HG02588 (cell line): Measurements from ENCODE around the gene MASP2.
"Not testable (repeated sequence)": the region's sequence is repeated elsewhere in the genome, so short reads cannot be mapped to it uniquely, and the experiment has no call there.

ENCODE experiments used
- ATAC-seq: cut with Tn5 transposase; IDR thresholded peaks from one replicate; pipeline ENCODE4 v1.9.1; 2021; ENCODE audit warnings: mild to moderate bottlenecking, moderate library complexity; ENCODE audit not compliant: unreplicated experiment

The MASP2 gene

GRCh38 chr1:11058595-11059154 lies 11.6 kb upstream of the MASP2 start:
- ATAC-seq, result no peak

- no peak for ATAC-seq
Measured at GRCh38 chr1:11058026-11058425, 11.0 kb upstream of the MASP2 start.

GRCh38 chr1:11057477-11057876 lies 10.4 kb upstream of the MASP2 start:
- no peak for ATAC-seq

- no peak for ATAC-seq
Measured at GRCh38 chr1:11056504-11056903, 9.5 kb upstream of the MASP2 start.

GRCh38 chr1:11055676-11056075 lies 8.6 kb upstream of the MASP2 start:
- ATAC-seq, result no peak

GRCh38 chr1:11054666-11055065 lies 7.6 kb upstream of the MASP2 start:
- no peak for ATAC-seq

GRCh38 chr1:11054181-11054580 lies 7.1 kb upstream of the MASP2 start:
- ATAC-seq, result no peak

GRCh38 chr1:11053758-11054137 lies 6.7 kb upstream of the MASP2 start:
- no peak for ATAC-seq

GRCh38 chr1:11052839-11053757 lies 6.1 kb upstream of the MASP2 start:
- ATAC-seq, result no peak

GRCh38 chr1:11051781-11052511 lies 4.9 kb upstream of the MASP2 start:
- no peak for ATAC-seq

GRCh38 chr1:11051121-11051520 lies 4.1 kb upstream of the MASP2 start:
- not testable (repeated sequence) for ATAC-seq

GRCh38 chr1:11046270-11046566 lies 821 bp downstream of the MASP2 start:
- no peak for ATAC-seq

- ATAC-seq, result no peak
Measured at GRCh38 chr1:11045428-11046269, 1.4 kb downstream of the MASP2 start.

GRCh38 chr1:11044849-11045427 lies 2.1 kb downstream of the MASP2 start:
- ATAC-seq, result no peak

GRCh38 chr1:11044086-11044848 lies 2.8 kb downstream of the MASP2 start:
- ATAC-seq, result no peak

GRCh38 chr1:11042995-11043874 lies 3.8 kb downstream of the MASP2 start:
- no peak for ATAC-seq

- no peak for ATAC-seq
Measured at GRCh38 chr1:11042065-11042464, 5.0 kb downstream of the MASP2 start.

- no peak for ATAC-seq
Measured at GRCh38 chr1:11041048-11041447, 6.0 kb downstream of the MASP2 start.

- not testable (repeated sequence) for ATAC-seq
Measured at GRCh38 chr1:11040105-11040429, 7.0 kb downstream of the MASP2 start.
